DMS 273 (cell line): Measurements from ENCODE around the gene PPP1R14B.

Source experiments
- DNase-seq: peaks from one replicate; lab custom pipeline; 2025; ENCODE audit not compliant: unreplicated experiment; lab: John Stamatoyannopoulos, UW

Gene PPP1R14B, protein sequence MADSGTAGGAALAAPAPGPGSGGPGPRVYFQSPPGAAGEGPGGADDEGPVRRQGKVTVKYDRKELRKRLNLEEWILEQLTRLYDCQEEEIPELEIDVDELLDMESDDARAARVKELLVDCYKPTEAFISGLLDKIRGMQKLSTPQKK

DNA sequence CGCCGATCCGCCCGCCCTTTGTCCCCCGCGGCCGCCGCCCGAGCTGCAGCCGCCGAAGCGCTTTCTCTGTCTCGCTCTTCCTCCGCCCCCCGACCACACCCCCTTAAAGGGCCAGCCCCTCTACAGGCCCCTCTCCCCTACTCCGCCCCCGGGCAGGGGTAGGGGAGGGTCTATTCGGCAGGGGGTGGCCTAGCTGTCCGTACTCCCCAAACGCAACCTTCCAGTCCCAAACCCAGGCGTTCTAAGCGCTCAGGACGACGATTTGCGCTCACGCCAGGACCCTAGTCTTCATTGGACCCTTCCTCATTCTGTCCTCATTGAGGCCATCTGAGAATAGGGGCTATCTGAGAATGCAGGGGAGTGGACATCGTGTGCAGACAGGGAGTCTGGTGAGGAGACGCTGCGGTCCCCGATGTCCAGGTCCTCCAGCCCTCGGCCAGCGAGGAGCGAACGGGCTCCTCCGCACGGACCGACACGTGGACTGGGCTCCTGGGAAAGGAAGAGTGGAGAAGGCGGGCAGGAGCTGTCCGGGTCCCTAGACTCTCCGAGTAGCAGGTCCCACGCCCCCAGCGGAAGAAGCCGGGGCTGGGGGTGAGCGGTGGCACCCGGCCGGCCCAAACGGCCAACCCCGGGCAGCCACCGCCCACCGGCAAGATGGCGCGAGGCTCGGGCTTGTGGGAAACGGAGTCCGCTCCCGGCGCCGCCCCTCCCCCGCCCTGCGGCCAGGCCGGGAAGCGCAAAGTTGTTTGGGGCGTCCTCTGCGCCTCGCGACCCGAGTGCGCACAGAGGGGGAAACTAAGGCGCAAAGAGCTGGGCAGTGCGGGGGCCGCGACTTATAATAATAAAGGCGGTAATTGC is at the start of gene PPP1R14B:
TSS of gene PPP1R14B (minus strand) at position 73 of the 858 bp plus-strand sequence. CDS start 270 bp downstream, outside the sequence.
- DNase-seq, result peak; percentile 94

DNA sequence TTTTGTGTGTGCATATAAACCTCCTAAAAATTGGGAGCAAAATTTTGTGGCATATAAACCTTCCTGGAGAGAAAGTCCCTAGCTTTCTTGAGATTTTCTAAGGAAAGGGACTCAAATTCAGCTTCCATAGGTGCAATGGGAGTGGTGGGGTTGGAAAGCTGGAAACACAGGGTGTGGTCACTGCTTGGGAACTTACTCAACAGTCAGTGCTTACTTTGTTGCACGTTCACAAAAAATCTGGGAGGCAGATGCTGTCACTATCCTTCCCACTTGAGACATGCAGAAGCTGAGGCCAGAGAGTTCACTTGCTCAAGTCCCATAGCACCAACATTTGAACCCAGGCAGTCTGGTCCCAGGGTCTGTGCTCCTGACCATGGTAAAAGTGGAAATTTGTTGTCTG is 49.5 kb upstream of the PPP1R14B start:
- no peak for DNase-seq

DNA sequence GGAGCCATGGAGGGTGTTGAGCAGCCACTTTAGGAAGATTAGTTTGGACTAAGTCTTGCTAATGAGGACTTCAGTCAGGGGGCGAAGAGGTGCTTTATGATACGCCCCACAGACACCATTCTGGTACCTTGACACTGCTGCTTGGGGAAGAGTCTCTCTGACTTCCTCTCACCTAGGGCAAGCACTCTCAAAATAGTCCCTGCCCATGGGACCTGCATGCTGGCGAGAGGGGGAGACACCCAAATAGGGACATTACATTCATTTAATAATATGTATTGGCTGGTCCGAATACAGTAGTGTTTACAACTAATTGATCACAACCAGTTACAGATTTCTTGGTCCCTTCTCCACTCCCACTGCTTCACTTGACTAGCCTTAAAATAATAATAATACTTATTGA is 49.0 kb upstream of the PPP1R14B start:
- DNase-seq, result no peak

DNA sequence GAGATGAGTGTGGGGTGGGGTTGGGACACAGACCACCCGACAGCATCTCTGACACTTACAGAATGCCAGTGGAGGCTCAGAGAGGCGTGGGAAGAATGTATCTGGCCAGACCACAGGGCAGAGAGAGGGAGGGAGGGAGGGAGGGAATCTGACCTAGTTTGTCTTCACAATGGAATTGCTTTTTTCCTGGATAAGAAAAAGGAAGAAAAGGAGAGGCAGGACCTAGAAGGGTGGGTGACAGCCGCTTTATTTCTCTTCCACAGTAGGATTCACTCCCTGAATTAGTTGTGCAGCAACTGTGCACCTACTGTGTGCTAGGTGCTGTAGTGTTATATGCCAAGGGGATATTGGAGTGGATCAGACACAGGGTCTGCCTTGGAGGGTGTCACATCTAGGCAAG is 48.0 kb upstream of the PPP1R14B start:
- DNase-seq, result no peak

DNA sequence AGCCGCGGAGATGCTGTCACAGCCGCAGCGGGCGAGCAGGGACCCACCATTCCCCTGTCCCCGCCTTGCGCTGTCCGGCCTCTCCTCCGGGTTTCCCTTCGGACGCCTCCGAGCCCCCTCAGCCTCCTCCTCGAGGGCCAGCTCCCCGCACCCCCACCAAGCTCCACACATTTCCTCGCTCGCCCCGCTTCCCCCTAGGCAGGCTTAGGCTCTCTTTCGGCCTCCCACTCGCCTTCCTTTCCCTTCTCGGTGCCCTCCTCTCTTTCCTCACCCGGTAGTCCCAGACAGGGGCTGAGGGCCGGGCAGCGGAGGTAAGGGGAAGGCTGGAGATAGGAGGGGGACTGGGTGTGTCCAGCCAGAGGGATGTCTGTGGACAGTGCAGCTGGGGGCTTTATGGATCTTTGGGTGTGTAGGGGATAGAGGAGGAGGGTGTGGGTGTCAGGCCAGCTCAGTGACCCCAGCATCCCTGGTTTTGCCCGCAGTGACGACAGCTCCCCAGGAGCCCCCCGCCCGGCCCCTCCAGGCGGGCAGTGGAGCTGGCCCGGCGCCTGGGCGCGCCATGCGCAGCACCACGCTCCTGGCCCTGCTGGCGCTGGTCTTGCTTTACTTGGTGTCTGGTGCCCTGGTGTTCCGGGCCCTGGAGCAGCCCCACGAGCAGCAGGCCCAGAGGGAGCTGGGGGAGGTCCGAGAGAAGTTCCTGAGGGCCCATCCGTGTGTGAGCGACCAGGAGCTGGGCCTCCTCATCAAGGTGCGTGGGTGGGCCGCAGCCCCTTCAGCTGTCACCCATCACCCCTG is 45.9 kb upstream of the PPP1R14B start:
- DNase-seq, result no peak

DNA sequence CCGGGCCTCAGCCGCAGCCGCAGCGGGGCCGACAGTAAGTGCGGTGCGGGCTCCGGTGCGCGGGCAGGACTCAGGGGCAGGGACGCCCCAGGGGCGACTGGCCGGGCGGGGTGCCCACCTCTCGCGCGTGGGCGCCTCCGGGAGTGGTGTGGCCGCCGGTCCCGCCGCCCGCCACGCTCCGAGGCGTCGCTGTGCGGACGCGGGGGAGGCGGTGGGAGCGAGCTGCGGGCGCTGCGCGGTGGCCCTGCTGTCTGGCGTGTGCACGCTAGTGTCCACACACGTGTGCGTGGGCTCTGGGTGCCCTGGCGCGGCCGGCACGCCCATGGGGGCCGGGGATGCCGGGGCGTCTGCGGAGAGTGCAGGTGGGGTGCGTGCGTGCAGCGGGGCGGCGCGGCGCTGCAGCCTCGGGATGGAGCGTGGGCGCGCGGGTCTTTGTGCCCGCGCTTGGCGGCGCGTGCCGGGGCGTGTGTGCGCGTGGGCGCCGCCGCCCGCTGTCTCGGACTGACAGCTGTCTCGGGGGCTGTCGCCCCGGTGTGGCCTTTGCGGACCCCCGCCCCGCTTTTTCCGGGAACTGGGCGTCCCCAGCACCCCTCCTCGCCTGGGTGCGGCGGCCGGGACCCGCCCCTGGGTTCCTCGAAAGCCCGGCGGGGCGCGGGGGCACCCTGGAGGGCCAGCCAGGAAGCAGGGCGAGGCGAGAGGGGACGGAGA is 45.2 kb upstream of the PPP1R14B start:
- no peak for DNase-seq

DNA sequence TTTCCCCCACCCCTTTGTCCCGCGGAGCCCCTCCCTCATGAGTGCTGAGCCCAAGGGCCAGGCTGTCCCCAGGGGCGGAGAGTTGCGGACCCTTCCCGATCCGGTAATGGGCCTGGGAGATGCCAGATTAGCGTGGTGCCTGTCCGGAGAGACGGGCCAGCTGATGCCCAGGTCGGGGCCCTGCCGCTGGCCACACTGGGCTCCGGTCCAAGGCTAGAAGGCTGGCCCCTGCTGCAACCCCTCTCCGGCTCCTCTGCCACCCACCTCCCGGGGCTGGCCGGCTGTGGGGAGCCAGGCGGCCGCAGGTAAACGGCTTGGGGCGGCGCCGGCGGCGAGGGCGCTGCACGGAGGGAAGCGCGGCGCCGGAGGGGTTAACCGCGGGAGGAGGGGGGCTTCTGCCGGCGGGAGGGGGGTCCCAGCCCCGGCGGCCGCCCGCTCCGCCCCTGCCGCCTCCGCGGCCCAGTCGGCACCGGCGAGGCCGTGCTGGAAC is 44.6 kb upstream of the PPP1R14B start, which contains the start of gene KCNK4:
TSS of gene KCNK4 (plus strand) at position 41 of the 490 bp plus-strand sequence. CDS start 1,717 bp downstream, outside the sequence.
- DNase-seq, result no peak

DNA sequence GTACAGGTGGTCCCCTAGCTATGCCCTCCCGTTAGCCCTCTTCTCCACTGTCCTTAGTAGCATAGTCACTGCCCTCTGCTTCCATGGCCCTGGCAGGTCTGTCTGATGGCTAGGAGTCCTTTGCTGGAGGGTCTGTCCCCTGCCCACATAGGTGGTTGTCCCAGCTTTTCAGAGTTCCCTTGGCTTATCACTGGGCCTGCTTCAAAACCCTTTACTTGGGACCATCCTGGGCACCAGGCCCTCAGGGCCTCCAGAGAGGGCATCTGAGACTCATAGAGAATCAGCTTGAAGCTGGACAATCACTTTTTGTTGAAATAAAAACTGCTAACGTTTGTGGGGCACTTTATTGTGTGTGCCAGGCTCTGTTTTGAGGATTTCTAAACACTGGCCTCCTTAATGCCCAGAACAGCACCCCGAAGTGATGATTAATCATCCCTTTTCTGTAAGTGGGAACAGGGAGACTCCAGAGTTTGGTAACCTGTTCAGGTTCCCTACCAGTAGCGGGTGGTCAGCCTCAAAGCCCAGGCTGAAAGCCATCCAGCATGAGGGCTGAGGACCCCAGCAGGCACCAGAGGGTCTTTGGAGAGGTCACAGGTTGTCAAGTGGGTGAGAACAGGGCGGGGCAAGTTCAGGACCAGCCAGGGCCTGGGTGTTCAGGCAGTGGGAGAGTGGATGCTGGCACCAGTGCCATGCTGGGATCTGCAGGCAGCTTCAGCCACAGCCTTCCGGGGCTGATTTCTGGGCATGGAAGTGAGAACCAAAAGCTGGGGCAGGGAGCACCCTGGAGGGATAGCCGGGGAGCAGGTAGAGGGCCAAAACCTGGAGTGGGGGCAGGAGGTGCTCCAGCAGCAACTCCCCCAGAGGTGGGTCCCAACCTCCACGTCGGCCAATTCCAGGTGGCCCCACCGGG is 43.9 kb upstream of the PPP1R14B start:
- DNase-seq, result no peak

DNA sequence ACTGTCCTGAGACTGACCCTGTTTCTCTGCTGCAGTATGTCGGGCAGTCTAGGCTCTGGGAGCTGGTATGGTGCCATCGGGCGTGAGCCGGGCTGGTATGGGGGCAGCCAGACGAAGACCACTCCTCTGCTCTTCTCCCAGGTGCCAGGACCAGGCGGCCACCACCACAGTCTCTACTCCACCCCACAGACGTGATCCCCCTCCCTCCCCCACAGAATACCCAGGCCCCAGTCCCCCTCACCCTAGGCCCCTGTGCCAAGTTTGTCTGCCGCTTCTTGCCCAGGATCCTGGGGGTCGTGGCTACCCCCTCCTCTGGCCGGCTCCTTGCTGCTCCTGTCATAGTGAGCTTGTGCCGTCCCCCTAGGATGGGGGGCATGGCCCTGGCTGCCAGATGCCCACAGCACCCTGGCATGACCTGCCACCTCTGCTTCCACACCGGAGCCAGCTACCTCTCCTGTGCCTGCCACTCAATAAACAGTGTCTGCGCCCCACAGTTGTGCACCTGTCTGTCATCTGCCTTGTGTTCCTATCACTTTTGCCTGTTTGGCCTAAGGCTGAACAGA is 42.3 kb upstream of the PPP1R14B start:
- no peak for DNase-seq

DNA sequence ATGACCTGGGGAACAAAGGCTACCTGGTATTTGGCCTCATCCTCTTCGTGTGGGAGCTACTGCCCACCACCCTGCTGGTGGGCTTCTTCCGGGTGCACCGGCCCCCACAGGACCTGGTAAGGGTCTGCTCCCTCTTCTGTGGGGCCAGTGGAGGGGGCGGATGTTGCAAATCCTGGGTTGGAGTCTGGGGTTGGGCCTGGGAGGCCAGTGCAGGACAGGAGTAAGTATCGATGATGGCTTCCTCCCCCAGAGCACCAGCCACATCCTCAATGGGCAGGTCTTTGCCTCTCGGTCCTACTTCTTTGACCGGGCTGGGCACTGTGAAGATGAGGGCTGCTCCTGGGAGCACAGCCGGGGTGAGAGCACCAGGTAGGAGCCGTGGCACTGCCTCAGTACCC is 41.6 kb upstream of the PPP1R14B start:
- no peak for DNase-seq

DNA sequence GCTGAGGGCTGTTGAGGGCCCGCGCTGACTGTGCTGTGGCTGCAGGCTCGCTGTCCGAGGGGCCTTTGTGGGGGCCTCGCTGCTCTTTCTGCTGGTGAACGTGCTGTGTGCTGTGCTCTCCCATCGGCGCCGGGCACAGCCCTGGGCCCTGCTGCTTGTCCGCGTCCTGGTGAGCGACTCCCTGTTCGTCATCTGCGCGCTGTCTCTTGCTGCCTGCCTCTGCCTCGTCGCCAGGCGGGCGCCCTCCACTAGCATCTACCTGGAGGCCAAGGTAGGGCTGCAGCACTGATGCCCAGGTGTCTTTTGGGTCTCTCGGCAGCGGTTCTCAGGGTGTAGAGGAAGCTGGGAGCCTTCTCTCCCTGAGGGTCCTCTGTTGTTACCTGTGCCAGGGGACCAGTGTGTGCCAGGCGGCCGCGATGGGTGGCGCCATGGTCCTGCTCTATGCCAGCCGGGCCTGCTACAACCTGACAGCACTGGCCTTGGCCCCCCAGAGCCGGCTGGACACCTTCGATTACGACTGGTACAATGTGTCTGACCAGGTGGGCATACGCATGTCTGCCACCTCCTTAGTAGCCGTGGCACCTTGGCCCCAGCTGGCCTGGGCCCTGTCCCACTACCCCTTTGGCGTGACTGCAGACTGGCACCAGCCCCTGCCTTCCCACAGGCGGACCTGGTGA is 41.1 kb upstream of the PPP1R14B start:
- DNase-seq, result no peak

DNA sequence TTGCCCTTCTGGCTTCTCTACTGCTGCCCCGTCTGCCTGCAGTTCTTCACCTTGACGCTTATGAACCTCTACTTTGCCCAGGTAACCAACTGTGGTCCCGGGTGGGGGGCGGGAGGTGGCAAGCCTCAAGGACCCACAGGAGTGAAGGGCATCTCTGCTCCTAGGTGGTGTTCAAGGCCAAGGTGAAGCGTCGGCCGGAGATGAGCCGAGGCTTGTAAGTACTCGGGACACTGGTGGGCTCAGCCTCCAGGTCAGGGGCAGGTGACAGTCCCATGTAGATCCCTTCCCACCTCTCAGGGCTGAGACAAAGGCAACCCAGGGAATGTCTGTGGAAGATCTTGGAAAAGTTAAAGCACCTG is 40.0 kb upstream of the PPP1R14B start:
- no peak for DNase-seq

DNA sequence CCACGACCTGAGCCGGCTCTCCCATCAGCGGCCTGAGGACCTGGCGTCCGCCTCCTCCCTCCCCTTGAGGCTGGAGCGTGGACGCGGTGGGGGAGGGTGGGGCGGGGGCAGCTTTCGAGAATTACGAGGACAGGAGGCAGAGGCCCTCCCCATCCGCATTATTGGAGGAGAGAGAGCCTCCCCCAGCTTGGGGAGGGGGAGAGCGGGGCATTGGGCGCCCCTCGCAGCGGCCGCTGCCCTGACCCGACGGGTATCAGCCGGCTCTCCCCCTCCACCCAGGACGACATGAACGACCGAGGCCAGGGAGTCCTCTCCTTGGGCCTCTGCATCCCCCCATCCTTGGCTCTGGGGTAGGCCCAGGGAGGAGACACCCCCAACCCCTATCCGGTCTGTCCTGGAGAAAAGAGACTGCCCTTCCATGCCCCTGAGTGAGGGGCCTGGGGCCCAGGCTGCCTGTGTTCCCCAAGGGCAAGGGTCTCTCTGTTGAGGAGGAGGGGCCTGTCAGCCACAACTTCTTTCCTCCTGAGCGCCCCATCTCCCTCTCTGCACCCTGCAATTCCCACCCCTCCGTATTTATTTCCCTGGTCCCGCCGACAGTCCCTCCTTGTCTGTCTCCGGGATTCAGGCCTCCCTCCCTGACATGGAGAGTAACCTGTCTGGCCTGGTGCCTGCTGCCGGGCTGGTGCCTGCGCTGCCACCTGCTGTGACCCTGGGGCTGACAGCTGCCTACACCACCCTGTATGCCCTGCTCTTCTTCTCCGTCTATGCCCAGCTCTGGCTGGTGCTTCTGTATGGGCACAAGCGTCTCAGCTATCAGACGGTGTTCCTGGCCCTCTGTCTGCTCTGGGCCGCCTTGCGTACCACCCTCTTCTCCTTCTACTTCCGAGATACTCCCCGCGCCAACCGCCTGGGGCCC is 39.4 kb upstream of the PPP1R14B start:
- peak; percentile 78 for DNase-seq

DNA sequence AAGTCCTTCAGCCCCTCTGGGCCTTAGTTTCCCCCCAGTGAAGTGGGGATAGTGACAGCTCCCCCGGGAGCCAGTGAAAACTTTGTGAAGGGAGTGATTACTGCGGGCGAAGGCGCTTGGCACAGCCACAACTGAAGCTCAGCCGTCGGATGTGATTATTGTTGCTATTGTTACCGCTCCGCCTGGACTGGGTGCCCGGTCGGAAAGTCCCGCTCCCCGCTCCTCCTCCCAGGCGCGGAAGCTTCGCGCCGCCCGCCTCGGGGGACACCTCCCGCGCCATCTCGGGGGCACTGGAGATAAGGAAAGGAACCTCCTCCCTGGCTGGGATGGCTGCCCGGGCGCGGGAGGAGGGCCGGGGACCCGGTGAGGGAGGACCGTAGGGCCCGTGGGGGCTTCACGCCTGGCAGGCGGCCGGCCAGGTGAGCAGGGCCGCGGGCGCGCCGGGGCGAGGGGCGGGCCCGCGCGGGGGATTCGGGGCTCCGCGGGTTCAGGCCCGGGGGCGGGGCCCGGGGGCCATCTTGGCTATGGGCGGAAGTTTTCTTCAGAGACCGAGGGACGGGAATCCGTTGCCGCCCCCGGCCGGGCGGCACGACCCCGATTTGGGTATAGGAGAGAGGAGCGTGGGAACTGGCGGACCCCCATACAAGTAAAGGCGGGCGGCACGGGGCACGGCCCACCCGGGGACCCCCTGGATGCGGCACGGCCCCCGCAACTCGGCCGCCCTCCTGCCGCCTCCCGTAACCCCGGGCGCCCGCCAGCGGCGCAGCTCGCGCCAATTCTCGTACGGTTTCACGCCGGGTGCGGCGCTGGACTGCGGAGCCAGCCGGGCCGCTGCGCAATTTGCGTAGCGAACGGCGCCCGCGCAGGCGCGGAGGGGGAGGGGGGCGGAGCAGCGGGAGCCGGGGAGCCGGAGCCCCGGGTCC is 38.5 kb upstream of the PPP1R14B start, which contains the start of gene GPR137:
TSS of gene GPR137 (plus strand) at position 887 of the 923 bp plus-strand sequence. CDS start 677 bp downstream, outside the sequence.
- peak; percentile 86 for DNase-seq

DNA sequence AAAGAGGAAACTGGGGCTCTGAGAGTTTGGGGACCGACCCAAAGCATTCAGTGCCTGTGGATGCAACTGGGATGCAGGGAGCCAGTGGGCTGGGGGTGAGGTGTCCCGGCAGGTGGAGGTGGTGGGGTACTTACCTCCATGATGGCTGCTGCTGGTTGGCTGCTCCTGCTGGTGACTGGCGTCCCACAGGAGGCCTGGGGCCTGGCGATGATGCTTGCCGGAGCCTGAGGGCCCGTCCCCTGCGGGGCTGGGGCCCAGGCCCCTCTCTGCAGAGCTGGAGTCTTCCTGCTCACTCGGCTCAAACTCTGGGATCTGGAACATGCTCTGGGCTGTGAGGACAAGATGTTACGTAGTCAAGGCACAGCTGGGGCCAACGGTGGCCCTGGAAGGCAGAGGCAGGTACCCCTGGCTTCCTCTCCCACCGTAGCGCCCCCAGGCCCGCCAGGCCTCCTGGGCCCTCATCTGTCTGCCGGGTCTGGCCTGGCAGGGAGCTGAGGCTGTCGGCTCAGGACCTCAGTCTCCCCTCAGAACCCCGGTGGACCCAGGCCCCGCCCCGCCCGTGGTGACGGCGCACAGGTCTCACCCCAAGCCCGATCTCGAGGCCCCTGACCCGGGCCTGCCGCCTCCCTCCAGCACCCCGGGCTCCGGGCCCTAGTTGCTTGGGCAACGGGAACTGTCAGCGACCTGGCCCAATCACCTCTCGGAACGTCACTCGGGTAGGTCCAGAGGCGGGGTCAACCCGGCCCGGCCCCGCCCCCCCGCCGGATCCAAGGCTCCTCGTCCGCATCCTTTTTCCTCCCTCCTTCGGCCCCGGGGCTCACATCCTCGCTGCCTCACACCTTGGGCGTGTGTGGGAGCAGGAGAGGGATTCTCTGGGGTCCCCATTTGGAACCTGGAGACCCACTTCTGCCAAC is 37.6 kb upstream of the PPP1R14B start, which contains the start of gene BAD:
TSS of gene BAD (minus strand) at position 618 of the 914 bp plus-strand sequence. CDS start at position 321, 297 bp downstream.
- peak; percentile 96 for DNase-seq

DNA sequence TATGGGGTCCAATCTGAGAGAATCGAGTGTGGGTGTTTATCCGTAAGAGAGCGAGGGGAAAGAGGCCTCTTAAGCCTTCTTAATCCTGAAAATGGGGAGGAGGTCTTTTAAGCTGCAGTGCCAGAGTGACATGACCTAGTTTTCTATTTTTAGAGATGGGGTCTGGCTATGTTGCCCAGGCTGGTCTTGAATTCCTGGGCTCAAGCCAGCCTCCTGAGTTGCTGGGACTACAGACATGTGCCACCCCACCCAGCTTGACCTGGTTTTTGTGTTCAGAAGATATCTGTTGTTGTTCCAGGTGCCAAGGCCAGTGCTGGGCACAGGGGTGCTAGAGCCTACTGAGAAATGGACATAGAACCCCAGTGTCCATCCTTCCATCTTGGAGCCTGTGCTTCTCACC is 36.3 kb upstream of the PPP1R14B start:
- no peak for DNase-seq
